Activated gamma-delta T cell (primary cell): ENCODE data around the gene CCBE1.

ENCODE experiments used
- DNase-seq: peaks from one replicate; lab custom pipeline; 2025; lab: John Stamatoyannopoulos, UW

CCBE1 gene

DNA sequence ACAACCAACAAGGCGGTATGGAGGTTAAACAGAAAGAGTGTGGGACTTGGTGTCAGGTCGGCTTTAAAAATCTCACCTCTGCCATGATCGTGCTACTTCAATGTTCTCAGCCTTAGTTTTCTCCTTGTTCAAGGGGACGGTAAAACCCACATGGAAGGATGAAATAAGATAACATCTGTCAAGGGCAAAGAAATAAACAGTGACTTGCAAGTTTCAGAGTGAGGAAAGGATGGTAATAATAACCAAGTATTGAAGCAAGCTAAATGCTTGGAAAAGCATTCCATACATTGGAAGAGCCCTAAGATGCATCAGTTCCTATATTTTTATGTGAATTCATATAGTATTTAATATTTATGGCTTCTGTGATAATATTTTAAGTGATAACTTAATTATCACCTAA, 308.4 kb downstream of the CCBE1 start:
- DNase-seq = no peak

DNA sequence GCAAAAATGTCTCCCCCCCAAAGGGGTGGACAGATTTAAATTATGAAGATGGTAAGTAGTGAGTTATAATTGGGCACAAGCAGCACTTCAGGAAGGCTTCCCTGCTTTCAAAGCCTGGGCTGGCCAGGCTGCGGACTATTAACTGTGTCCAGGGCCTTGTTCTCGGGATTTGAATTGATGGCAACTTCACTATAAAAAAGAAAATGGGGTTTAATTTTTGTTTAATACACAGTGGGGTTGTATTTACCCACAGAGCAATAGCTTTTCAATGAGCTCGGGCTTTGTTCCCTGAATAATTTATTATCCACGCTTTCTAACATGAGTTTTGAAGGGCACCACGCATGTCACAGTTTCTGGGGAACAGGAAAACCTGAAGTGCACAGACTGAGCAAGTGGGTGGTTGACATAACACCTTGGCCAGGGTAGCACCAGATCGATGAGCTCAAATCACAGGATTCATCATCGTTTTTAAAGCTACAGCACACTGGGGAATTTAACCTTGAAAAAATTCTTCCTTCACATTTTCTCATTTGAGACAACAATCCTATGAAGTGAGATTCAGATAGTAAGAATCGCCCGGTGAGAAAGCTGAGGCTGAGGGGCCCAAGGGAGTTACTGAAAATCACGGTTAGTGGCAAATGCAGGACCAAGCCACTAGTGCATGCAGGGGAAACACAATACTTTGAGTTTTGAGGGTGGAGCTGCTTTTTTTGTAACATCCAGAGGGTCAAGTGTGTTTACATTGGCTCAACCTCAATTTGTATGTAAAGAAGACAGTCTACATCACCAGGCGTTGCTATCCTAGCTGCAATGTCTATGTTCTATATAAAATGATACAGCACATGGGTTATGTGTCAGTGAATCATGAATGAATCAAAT, 309.3 kb downstream of the CCBE1 start:
- DNase-seq = no peak

DNA sequence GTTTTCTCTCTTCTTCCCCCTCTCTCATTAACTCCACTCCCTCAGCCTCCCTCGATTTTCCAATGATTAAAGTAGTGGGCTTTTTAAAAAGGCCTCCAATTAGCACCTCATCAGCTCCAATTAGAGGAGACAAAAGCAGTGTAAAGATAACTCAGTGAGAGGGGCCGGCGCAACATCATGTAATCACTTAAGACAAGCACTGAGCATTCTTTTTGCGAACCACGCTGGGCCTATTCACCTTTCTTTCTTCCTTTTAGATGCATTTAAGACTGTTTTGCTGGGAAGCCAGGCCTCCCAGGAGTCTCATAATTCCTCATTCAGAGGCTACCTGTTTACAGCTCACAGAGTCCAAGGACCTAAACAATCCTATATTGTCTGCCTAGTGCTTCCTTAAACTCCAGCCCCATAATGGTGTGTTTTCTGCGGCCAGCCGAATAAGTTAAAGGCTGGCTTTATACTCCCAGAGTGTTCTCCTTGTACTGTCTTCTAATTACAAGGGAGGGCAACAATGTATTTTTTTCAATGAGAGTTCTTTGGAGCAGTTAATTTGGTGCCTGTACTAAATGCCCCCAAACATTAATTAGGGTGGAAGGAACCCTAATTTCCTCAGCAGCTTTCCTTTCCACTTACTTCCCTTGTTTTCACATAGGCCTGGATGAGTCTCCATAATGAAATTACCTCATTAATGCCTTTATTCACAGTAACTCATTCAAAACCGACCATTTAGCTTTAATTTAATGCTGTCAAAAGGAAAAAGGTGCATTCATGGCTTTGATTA, 310.1 kb downstream of the CCBE1 start:
- no peak for DNase-seq

DNA sequence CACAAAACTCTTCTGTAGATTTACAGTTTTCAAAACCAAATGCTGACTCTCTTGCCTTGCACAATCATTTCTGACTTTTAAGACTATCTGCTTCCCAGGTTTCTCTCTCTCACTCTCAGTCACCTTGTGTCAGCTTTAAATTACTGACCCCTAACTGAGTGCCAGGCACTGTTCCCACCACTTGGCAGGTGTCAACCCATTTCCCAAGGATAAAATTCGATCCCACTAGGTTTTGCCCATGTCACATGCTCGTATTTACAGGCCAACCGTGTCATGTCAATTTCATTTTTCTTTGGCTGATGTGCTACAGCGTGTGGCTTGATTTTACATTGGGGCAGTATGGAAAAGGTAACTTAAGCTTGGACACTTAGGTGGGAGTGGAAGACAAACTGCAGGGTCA, 312.0 kb downstream of the CCBE1 start:
- DNase-seq = no peak

DNA sequence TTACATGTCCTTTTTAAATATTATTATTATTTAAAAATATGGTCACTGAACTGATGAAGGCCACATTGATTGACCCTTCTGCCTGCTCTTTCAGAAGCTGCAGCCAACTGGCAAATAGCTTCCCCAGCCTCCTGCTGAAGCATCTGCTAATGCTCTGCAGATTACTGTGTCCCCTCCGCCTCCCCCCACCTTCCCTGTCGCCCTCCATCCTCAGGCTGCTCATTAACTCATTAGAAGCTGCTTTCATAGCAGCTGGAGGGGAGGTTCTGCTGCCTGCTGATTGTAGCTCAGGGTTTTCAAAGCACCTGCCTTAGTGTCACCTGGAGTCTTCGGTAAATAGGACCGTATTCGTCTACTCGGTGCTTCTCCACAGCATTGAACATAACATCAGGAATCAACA, 313.4 kb downstream of the CCBE1 start:
- DNase-seq = no peak

DNA sequence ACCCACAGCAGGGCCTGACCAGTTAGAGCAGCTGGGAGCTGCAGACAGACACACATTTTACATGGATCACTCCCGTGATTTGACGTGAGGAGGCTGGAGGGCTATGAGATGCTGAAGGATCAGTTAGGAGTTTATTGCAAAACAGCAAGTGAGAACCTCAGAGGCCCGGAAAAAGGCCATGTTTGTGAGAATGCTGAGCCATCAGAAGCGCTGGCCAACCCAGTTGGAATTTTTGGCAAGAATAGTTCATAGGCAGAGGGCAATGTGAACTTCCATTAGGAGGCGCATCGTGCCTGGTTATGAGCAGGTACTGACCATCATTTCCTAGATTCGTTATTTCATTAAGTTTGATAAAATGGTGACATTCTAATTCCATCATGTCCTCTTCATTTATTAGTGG, 314.8 kb downstream of the CCBE1 start:
- no peak for DNase-seq

DNA sequence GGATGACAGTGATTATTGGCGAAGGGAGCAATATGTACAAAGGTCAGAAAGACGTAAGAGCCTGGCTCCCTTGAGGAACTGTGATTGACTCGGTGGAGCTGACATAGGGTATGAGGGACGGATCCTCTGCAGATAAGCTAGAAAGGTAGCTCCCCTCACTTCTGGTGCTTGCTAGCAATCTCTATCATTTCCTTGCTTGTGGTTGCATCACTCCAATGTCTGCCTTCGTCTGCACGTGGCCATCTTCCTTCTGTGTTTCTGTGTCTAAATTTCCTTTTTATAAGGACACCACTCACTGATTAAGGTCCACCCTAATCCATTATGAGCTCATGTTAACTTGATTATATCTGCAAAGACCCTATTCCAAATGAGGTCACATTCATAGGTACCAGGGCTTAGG, 315.3 kb downstream of the CCBE1 start:
- no peak for DNase-seq
